ENCODE measurements around the gene GDF15. TPM values are rescaled to one million over a fixed set of nuclear protein-coding genes. Genes with fewer than 3 reads are reported as not detected.

Gene GDF15
- polyA plus RNA-seq, 1 of the 3 experiments (the other 2 are of a cell fraction): 129 TPM

- Histone ChIP-seq H3K4me2 (peak overlapping the region; percentile 90), H3K36me3 (replicated peaks in 1 of 2; ENCODE audit: control insufficient read depth in 1 of 2, insufficient read depth in 2 of 2, low read length in 1 of 2) (peaks cover 0 to 5% of the 10 kb centered on the region in 2 experiments), H3K4me3 (ENCODE audit: low read depth in 2 of 2, low read length in 1 of 2) (peak overlapping the region; percentile 68 to 74), H3K79me2 (ENCODE audit: insufficient read depth) (peaks cover 51% of the 10 kb centered on the region), H2AFZ (ENCODE audit: low read depth) (no peak overlapping the region), H3K9me3 (no peaks in the 10 kb centered on the region), H3F3A (replicated peaks; ENCODE audit: insufficient read depth) (peaks cover 21% of the 10 kb centered on the region), H4K20me1 (ENCODE audit: insufficient read depth) (peaks cover 37% of the 10 kb centered on the region; the same call in 1 of the 2 replicates), H3K4me1 (ENCODE audit: control insufficient read depth in 1 of 2, insufficient read depth in 2 of 2, low read depth in 1 of 2, low read length in 1 of 2) (peaks cover 35 to 47% of the 10 kb centered on the region in 2 experiments; a peak in 3 of 4 replicates), H3K27ac (ENCODE audit: low read depth in 2 of 2, low read length in 1 of 2) (peak overlapping the region in 1 of 2 experiments; percentile 83; a peak in 2 of 4 replicates), H3K9ac (peak overlapping the region; percentile 71), H3K9me2 (no peaks in the 10 kb centered on the region), H3K27me3 (ENCODE audit: insufficient read depth) (no peaks in the 10 kb centered on the region)
- 1% methylated on average over 17 of the region's 97 CpGs for WGBS (ENCODE audit: low lambda C conversion rate)
- ChIA-PET CTCF (interaction anchor here (0.8 to 12.1 kb wide), 19 partner anchors 9 to 227 kb away, joined by 3 to 217 read pairs (median 5); partner anchors contain the start of genes GDF15, JUND, LRRC25 and LSM4), POLR2A (interaction anchor here (0.6 to 2.2 kb wide), 5 partner anchors 13 to 139 kb away, joined by 3 to 13 read pairs (median 4); partner anchors contain the start of gene JUND)
- TF ChIP-seq POLR2AphosphoS5 (IDR thresholded peaks at IDR 0.05; ENCODE audit: low read depth, low read length): no peak
- no peak for TF ChIP-seq MEF2A (IDR thresholded peaks at IDR 0.05; ENCODE audit: borderline replicate concordance, low read depth)
- no peak for TF ChIP-seq RCOR1 (IDR thresholded peaks at IDR 0.05; ENCODE audit: low read length)
- no peak for TF ChIP-seq TEAD4 (IDR thresholded peaks at IDR 0.05; ENCODE audit: borderline replicate concordance, insufficient read depth)
- TF ChIP-seq RAD21 (IDR thresholded peaks at IDR 0.05; ENCODE audit: low read length): no peak
- TF ChIP-seq, protein P1, sequence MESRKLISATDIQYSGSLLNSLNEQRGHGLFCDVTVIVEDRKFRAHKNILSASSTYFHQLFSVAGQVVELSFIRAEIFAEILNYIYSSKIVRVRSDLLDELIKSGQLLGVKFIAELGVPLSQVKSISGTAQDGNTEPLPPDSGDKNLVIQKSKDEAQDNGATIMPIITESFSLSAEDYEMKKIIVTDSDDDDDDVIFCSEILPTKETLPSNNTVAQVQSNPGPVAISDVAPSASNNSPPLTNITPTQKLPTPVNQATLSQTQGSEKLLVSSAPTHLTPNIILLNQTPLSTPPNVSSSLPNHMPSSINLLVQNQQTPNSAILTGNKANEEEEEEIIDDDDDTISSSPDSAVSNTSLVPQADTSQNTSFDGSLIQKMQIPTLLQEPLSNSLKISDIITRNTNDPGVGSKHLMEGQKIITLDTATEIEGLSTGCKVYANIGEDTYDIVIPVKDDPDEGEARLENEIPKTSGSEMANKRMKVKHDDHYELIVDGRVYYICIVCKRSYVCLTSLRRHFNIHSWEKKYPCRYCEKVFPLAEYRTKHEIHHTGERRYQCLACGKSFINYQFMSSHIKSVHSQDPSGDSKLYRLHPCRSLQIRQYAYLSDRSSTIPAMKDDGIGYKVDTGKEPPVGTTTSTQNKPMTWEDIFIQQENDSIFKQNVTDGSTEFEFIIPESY (IDR thresholded peaks at IDR 0.05; ENCODE audit: borderline replicate concordance, low read depth): peak; percentile 57; the same call in 1 of the 2 replicates
- peak; percentile 64; the same call in 1 of the 2 replicates for TF ChIP-seq SIN3A (IDR thresholded peaks at IDR 0.05; ENCODE audit: borderline replicate concordance, low read depth, low read length)
- no peak for TF ChIP-seq EP300 (IDR thresholded peaks at IDR 0.05; ENCODE audit: borderline replicate concordance in 1 of 2, low read depth in 1 of 2, low read length in 1 of 2)
- TF ChIP-seq, protein P2, sequence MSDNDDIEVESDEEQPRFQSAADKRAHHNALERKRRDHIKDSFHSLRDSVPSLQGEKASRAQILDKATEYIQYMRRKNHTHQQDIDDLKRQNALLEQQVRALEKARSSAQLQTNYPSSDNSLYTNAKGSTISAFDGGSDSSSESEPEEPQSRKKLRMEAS (IDR thresholded peaks at IDR 0.05; ENCODE audit: low read depth): 0 out of 2 replicates have a peak, but pooled peaks have one; percentile 25
- TF ChIP-seq, protein P3, sequence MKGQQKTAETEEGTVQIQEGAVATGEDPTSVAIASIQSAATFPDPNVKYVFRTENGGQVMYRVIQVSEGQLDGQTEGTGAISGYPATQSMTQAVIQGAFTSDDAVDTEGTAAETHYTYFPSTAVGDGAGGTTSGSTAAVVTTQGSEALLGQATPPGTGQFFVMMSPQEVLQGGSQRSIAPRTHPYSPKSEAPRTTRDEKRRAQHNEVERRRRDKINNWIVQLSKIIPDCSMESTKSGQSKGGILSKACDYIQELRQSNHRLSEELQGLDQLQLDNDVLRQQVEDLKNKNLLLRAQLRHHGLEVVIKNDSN (IDR thresholded peaks at IDR 0.05; ENCODE audit: borderline replicate concordance, low read depth): no peak
- no peak for TF ChIP-seq YY1 (IDR thresholded peaks at IDR 0.05; ENCODE audit: low read depth)
- TF ChIP-seq, protein P4, sequence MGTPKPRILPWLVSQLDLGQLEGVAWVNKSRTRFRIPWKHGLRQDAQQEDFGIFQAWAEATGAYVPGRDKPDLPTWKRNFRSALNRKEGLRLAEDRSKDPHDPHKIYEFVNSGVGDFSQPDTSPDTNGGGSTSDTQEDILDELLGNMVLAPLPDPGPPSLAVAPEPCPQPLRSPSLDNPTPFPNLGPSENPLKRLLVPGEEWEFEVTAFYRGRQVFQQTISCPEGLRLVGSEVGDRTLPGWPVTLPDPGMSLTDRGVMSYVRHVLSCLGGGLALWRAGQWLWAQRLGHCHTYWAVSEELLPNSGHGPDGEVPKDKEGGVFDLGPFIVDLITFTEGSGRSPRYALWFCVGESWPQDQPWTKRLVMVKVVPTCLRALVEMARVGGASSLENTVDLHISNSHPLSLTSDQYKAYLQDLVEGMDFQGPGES (IDR thresholded peaks at IDR 0.05; ENCODE audit: low read depth, low read length): no peak
- TF ChIP-seq GABPA (IDR thresholded peaks at IDR 0.05; ENCODE audit: low read depth): no peak
- no peak for TF ChIP-seq FOSL2 (IDR thresholded peaks at IDR 0.05; ENCODE audit: borderline replicate concordance, low read depth)
- peak; percentile 95 for TF ChIP-seq CHD2 (IDR thresholded peaks at IDR 0.05; ENCODE audit: low read length, partially characterized antibody)
- DNase-seq: peak; percentile 79
These were observed 33.9 kb downstream of the GDF15 start for GRCh38 chr19:18419699-18420460.
